HG03575 (cell line): ENCODE results near the gene TRIM67.
"Not testable (repeated sequence)": the region's sequence is repeated elsewhere in the genome, so short reads cannot be mapped to it uniquely, and the experiment has no call there.

Experiments
- ATAC-seq: cut with Tn5 transposase; IDR thresholded peaks from one replicate; pipeline ENCODE4 v1.9.1; 2021; ENCODE audit not compliant: unreplicated experiment, insufficient number of reproducible peaks, low FRiP score; ENCODE audit errors: extremely low read depth

TRIM67 gene

DNA sequence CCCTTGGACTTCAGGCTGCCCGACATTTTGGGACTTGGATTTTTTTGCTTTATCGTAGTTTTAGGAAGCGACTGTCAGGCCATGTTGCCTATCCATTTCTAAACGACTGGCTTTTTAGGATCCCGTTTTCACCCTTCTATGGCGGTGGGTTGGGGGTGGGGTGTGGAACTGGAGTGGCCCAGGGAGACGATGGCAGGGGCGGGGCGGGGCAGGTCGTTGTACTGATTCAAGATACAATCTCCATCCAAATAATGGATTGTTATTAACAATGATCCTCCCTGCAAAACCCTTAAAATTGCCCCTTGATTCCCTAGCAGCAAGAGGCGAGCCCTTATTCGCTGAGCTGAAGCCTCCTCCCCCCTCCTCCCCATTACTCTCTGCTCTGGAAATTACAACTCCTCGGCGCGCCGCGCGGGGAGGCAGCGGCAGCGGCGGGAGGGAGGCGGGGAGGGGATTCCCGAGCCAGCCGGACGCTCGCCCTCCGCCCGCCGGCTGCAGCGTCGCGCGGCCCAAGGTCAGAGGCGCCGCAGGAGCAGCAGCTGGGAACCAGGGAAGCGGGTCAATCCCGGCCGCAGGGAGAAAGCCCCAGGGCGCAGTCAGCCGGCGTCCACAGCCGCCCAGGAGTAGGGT is at the start of gene TRIM67:
TSS of gene TRIM67 (plus strand) at position 392 of the 630 bp plus-strand sequence. CDS start 912 bp downstream, outside the sequence.
- ATAC-seq = no peak

DNA sequence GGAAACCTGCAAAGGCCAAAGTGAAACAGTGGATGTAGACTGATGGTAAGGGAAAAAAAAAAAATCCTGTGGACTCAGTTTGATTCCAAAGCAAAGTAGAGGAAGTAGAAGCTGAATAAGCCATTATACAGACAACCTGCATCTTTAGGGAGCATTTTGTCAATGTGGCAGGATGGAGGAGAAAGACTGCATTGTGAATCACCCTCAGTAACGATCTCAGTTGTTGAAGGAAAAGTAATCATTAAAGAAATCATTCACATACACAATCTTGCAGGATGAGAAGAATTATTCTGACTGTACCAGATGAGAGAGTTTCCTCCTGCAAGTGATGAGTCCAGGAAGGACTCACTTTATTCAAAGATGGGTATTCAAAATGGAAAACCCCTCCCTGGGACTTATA is 45.1 kb upstream of the TRIM67 start:
- no peak for ATAC-seq

DNA sequence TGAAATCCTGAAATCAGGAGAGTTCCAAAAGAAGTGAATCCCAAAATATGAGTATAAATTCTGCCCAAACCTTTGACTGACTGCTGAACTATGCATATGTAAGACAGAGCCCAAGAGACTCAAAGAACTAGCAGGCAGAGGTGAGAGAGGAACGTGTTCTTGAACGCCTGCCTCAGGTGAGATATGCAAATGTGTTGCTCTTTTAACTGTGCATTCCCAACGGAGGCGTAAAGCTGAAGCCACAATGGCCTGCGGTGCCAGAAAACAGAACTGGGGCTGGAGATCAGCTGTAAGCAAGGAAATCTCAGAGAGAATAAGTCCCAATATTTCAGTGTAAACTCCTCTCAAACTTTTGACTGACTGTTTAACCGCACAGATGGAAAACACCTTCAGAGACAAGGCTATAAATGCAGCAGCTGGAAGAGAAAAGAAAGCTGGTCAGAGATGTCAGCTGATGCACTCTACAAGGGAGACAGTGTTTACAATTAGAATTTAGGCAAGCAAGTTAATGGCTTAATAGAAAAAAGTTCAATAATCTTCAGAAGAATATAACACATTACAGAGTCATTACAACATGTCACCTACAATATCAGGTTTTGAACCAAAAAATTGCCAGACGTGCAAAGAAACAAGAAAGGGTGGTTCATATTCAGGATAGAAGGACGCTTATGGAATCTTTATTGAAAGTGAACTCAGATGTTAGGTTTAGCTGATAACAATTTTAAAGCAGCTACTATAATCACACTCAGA is 43.0 kb upstream of the TRIM67 start:
- ATAC-seq = no peak

DNA sequence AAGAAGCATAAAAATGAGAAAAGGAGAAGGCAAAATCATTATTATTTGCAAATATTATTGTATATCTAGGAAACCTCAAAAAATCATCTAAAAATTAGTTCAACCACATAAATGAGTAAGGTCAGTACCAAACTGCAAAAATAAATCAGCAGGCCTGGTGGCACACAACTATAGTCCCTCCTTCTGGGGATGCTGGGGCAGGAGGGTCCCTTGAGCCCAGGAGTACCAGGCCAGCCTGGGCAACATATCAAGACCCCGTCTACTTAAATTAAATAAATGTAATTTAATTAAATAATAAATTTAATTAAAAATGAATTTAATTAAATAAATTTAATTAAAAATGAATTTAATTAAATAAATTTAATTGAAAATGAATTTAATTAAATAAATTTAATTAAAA is 40.3 kb upstream of the TRIM67 start:
- ATAC-seq = no peak

DNA sequence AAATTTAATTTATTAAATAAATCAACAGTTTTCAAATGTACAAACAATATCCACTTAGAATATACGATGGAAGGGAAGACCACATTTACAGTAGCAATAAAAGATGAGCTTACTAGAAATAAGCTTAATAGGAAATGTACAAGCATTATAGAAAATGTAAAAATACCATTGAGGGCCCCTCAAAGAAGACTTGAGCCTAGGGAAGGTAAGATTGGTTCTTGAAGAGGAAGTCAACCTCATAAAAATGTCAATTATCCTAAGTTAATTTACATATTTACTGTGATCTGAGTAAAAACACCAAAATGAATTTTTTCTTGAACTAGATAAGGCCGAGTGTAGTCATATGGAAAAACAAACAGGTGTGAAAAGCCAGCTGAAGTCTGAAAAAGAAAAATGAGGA is 39.7 kb upstream of the TRIM67 start:
- no peak for ATAC-seq

DNA sequence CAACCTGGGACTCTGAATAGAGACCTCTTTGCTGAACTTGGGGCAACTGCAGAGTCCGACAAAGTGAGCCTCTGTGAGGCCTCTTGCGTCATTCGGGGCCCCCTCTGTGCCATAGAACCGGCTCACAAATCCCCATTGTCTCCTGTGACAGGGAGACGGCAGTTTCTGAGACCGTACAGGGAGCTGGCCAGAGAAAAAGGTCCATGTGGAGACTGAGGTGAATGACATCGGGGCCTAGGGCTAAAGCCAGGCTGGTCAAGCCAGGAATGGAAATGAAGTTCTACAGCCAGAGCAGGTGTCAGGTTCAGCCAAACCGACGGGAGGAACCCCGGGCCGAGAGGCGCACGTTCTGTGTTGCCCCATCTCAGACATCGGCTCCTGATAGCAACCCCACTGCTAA is 37.1 kb upstream of the TRIM67 start:
- ATAC-seq = no peak

DNA sequence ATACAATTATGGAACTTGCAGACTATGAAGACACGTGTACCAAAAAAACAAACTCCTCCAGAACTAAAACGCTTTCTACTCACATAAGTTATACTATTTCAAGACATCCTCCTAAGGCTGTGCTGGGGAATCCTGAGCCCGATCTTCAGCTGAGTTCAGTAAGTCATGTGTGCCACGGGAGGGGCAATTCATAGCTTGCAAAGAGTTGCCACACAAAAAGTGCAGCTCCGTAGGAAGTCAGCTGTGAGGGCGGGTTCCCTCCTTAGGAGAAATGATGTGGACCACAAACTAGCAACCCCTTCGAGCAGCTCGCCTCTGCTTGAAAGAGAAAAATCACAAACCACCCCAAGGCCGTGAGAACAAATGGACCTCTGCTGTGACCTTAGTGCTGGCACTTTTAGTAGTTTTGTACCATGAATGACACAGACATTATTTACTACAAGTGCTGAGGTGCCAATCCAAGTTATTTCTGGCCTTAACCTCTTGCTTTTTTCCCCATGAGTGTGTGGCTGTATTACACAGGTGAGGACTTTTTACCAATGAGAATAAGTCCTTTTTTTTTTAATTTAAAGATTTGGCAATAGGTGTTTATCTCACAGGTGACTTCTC is 35.8 kb upstream of the TRIM67 start:
- no peak for ATAC-seq

DNA sequence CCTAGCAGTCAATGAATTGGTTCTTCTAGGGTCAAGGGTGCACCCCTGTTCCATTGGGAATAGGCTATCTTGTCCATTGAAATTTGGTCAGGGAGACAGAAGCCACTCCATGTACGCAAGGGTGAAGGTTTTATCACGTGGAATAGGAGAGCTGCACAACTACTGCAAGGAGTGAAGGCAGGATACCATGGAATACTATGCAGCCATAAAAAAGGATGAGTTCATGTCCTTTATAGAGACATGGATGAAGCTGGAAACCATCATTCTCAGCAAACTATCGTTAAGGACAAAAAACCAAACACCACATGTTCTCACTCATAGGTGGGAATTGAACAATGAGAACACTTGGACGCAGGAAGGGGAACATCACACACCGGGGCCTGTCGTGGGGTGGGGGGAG is 34.8 kb upstream of the TRIM67 start:
- ATAC-seq = not testable (repeated sequence)

DNA sequence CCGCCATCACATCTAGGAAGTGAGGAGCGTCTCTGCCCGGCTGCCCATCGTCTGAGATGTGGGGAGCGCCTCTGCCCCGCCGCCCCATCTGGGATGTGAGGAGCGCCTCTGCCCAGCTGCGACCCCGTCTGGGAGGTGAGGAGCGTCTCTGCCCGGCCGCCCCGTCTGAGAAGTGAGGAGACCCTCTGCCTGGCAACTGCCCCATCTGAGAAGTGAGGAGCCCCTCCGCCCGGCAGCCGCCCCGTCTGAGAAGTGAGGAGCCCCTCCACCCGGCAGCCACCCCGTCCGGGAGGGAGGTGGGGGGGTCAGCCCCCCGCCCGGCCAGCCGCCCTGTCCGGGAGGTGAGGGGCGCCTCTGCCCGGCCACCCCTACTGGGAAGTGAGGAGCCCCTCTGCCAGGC is 33.4 kb upstream of the TRIM67 start:
- not testable (repeated sequence) for ATAC-seq

DNA sequence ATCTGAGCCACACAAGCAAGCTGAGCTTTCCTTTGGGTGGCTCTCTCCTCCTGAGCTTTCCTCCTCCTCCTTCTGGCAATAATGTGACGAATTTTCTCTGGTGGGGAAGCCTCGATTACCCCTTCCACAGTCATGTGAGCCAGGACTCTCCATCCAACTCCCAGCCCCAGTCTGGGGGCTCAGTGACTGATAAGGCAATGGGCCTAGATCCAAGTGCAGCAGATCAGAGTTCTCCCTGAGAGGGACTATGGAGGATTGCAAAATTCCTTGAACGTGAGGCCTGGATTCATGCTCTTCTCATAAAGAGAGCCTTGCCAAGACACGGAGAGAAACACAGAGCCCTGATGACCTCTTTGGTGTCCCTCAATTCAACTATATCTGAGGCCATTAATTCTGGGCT is 31.3 kb upstream of the TRIM67 start:
- ATAC-seq = no peak

DNA sequence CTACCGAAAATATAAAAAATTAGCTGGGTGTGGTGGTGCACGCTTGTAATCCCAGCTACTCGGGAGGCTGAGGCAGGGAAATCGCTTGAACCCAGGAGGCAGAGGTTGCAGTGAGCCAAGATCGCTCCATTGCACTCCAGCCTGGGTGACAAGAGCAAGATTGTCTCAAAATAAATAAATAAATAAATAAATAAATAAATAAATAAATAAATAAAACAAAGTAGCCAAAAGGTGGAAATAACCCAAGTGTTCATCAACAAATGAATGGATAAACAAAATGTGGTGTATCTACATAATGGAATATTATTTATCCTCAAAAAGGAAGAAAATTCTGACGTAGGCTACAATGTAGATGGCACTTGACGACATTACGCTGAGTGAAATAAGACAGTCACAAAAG is 29.3 kb upstream of the TRIM67 start:
- not testable (repeated sequence) for ATAC-seq

DNA sequence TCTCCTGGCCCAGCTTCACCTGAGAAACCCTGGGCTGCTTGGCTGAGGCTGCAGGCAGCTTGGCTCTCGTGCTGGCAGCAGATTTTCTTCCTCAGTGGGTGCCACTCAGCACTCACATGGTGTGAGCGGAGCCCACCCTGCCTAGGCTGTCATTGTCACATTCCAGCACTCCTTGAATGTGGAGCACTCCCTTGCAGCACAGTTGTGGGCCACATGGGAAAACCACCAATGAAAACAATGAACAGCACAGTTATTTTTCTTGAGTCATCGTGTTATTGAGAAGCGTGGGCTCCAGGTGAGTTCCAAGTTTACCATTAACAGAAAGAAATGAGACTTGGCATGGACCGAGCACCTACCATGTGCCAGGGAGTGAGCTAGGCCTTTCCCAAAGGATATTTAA is 27.2 kb upstream of the TRIM67 start:
- ATAC-seq = no peak

DNA sequence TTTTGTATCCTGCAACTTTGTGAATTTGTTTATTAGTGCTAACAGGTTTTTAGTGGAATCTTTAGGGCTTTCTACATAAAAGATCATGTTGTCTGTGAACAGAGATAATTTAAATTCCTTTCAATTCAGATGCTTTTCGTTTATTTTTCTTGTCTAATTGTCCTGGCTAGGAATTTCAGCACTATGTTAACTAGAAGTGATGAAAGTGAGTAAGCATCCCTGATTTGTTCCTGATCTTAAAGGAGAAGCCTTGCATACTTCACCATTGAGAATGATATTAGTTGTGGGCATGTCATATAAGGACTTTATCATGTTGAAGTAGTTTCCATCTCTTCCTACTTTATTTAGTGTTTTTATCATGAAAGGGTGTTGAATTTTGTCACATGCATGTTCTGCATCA is 23.6 kb upstream of the TRIM67 start:
- no peak for ATAC-seq

DNA sequence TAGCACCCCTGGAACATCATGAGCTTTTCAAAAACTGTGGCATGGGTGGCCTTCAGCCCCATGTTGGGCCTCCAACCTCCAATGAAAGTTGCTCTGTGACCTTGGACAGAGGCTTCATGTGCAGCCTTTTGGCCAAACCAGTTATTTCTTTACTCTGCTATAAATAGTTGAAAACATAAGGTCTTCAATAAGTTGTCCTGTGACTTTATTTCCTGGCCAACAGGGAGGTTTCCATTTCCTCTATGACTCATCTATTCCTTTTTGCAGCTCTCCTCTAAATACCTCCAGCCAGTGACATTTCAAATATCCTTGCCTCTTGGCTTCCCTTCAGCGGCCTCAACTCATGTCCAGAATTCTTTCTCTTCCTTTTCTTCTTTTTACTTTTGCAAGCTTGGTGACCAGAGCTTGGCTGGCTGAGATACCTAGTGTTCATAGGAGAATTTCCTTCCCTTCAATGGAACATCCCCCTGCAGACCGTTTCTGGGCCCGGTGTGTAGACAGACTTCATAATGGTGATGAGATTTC is 22.7 kb upstream of the TRIM67 start:
- no peak for ATAC-seq

DNA sequence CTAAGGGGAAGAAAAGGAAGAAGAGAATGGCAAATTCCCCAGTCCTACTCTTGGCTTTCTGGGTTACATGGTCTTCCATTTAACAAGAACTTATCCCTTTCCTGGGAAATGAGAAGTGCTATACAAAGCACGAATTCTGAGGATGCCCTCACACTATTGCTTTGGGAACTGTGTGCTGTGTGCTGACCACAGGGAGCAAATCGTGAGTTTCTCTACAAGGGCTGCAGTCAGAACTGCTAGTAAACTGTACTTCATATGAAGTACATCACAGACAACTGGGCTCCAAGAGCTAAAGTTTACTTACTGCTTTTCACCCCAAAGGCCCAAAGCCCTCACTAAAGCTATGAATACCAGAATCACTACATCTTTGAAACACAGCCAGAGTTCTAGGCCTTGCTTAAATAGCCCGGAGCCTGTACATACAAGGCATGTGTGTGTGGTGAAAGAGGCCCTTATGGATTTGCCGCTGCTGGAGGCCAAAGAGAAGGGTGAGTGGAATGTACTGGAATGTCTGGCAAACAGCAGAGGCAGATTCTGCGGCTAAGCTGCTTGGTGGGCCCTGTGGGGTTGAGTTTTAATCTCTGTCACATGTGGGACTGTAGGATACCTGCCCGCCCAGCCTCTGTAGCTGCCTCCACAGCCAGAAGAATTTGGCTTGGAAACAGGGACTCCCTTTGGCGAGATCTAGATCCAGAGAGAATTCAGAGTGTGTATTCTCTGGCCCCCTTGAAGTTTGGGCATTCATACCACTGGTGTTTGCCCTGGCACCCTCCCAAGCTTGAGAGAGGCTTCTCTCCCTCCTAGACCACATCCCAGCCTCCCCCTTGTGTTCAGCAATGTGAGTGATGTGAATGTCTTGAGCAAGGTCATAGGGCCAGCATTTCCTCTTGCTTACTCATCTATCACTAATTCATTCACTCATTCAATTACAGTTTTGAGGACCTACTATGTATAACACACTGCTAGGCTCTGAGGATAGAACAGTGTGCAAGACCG is 21.9 kb upstream of the TRIM67 start:
- no peak for ATAC-seq

DNA sequence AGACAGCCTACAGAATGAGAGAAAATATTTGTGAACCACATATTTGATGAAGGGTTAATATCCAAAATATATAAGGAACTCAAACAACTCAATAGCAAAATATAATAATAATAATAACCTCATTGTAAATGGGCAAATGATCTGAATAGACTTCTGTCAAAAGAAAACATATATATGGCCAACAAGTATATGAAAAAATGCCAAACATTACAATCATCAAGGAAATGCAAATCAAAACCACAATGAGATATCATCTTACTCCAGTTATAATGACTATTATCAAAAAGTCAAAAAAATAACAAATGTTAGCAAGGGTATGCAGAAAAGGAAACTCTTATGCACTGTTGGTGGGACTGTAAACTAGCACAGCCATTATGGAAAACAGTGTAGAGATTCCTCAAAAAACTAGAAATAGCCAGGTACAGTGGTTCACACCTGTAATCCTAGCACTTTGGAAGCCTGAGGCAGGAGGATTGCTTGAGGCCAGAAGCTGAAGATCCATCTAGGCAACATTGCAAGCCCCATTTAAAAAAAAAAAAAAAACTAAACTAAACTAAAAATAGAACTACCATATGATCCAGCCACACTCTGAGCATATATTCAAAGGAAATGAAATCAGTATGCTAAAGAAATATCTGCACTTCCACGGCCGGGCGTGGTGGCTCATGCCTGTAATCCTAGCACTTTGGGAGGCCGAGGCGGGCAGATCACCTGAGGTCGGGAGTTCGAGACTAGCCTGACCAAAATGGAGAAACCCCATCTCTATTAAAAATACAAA is 17.3 kb upstream of the TRIM67 start:
- no peak for ATAC-seq

DNA sequence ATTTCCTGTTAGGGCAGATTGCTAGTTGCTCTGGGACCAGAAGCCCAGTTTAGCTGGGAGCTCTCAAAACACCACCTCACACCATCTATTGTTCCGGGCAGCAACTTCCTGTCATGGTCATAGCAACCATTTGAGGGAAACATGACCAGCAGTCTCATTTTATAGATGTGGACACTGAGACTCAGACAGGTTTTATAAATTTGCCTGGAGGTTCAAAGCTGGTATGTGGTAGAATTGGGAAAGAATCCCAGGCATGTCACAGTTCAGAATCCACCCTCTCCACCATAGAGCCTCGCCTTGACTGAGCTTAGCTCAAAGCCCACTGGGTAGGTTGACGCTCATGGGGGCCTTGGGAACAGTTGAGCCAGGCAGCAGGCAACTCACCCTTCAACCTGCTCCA is 14.0 kb upstream of the TRIM67 start:
- no peak for ATAC-seq

DNA sequence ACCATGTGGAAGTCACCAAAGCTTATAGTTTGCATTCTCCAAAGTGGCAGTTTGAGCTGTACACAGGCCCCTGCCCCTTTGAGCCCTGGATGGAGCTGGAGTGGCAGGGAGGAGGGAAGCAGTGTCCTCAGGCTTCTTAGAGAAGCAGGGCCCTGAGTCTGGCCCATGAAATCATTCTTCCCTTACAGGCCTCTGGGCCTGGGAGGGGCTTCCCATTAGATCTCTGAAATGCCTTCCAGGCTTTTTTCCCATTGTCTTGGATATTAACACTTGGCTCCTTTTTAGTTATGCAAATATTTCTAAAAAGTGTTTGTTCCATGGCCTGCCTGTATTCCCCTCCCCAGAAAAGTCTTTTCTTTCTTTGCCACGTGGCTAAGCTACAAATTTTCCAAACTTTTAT is 10.0 kb upstream of the TRIM67 start:
- no peak for ATAC-seq
